Measurements from ENCODE around the gene RPL41.

The RPL41 gene

GRCh38 chr12:56086608-56087007 lies 29.8 kb upstream of the RPL41 start:
- TF ChIP-seq GATA3 (IDR thresholded peaks at IDR 0.05; ENCODE audit: low read depth, low read length), result no peak
- no peak for TF ChIP-seq GATA2 (IDR thresholded peaks at IDR 0.05; ENCODE audit: low read depth, low read length)

GRCh38 chr12:56087220-56087619 lies 29.2 kb upstream of the RPL41 start:
- no peak for TF ChIP-seq GATA2 (IDR thresholded peaks at IDR 0.05; ENCODE audit: low read depth, low read length)
- no peak for TF ChIP-seq GATA3 (IDR thresholded peaks at IDR 0.05; ENCODE audit: low read depth, low read length)

GRCh38 chr12:56097738-56098137 lies 18.7 kb upstream of the RPL41 start:
- no peak for TF ChIP-seq GATA2 (IDR thresholded peaks at IDR 0.05; ENCODE audit: low read depth, low read length)
- no peak for TF ChIP-seq GATA3 (IDR thresholded peaks at IDR 0.05; ENCODE audit: low read depth, low read length)

GRCh38 chr12:56098592-56098991 lies 17.8 kb upstream of the RPL41 start:
- TF ChIP-seq GATA3 (IDR thresholded peaks at IDR 0.05; ENCODE audit: low read depth, low read length) (no peak), GATA2 (IDR thresholded peaks at IDR 0.05; ENCODE audit: low read depth, low read length) (no peak)

GRCh38 chr12:56099787-56100186 lies 16.6 kb upstream of the RPL41 start:
- no peak for TF ChIP-seq GATA3 (IDR thresholded peaks at IDR 0.05; ENCODE audit: low read depth, low read length)
- TF ChIP-seq GATA2 (IDR thresholded peaks at IDR 0.05; ENCODE audit: low read depth, low read length), result no peak

GRCh38 chr12:56101045-56101444 lies 15.4 kb upstream of the RPL41 start:
- TF ChIP-seq GATA3 (IDR thresholded peaks at IDR 0.05; ENCODE audit: low read depth, low read length) (no peak), GATA2 (IDR thresholded peaks at IDR 0.05; ENCODE audit: low read depth, low read length) (no peak)

GRCh38 chr12:56102683-56103065 lies 13.8 kb upstream of the RPL41 start:
- no peak for TF ChIP-seq GATA3 (IDR thresholded peaks at IDR 0.05; ENCODE audit: low read depth, low read length)

- TF ChIP-seq GATA2 (IDR thresholded peaks at IDR 0.05; ENCODE audit: low read depth, low read length), result no peak
- TF ChIP-seq GATA3 (IDR thresholded peaks at IDR 0.05; ENCODE audit: low read depth, low read length), result no peak
Measured at GRCh38 chr12:56103066-56103711, 13.2 kb upstream of the RPL41 start.

GRCh38 chr12:56103823-56104108 lies 12.7 kb upstream of the RPL41 start:
- TF ChIP-seq GATA3 (IDR thresholded peaks at IDR 0.05; ENCODE audit: low read depth, low read length), result no peak
- no peak for TF ChIP-seq GATA2 (IDR thresholded peaks at IDR 0.05; ENCODE audit: low read depth, low read length)

- TF ChIP-seq GATA2 (IDR thresholded peaks at IDR 0.05; ENCODE audit: low read depth, low read length) (no peak), GATA3 (IDR thresholded peaks at IDR 0.05; ENCODE audit: low read depth, low read length) (no peak)
Measured at GRCh38 chr12:56104109-56104814, 12.2 kb upstream of the RPL41 start, which contains the start of gene PA2G4. Gene PA2G4 (plus strand): TSS chr12:56104559. CDS start chr12:56104738, 179 bp downstream.

- no peak for TF ChIP-seq GATA2 (IDR thresholded peaks at IDR 0.05; ENCODE audit: low read depth, low read length)
- TF ChIP-seq GATA3 (IDR thresholded peaks at IDR 0.05; ENCODE audit: low read depth, low read length), result no peak
Measured at GRCh38 chr12:56104815-56105608, 11.4 kb upstream of the RPL41 start.

GRCh38 chr12:56105609-56105902 lies 10.9 kb upstream of the RPL41 start:
- TF ChIP-seq GATA2 (IDR thresholded peaks at IDR 0.05; ENCODE audit: low read depth, low read length), result no peak
- TF ChIP-seq GATA3 (IDR thresholded peaks at IDR 0.05; ENCODE audit: low read depth, low read length), result no peak

GRCh38 chr12:56107242-56107641 lies 9.2 kb upstream of the RPL41 start:
- no peak for TF ChIP-seq GATA2 (IDR thresholded peaks at IDR 0.05; ENCODE audit: low read depth, low read length)
- no peak for TF ChIP-seq GATA3 (IDR thresholded peaks at IDR 0.05; ENCODE audit: low read depth, low read length)

GRCh38 chr12:56110571-56110970 lies 5.9 kb upstream of the RPL41 start:
- TF ChIP-seq GATA3 (IDR thresholded peaks at IDR 0.05; ENCODE audit: low read depth, low read length) (no peak), GATA2 (IDR thresholded peaks at IDR 0.05; ENCODE audit: low read depth, low read length) (no peak)

GRCh38 chr12:56114084-56114483 lies 2.3 kb upstream of the RPL41 start:
- TF ChIP-seq GATA3 (IDR thresholded peaks at IDR 0.05; ENCODE audit: low read depth, low read length), result no peak
- TF ChIP-seq GATA2 (IDR thresholded peaks at IDR 0.05; ENCODE audit: low read depth, low read length), result no peak

All from SH-SY5Y (cell line).